Measurements from ENCODE around the gene FMN1.

The FMN1 gene

DNA sequence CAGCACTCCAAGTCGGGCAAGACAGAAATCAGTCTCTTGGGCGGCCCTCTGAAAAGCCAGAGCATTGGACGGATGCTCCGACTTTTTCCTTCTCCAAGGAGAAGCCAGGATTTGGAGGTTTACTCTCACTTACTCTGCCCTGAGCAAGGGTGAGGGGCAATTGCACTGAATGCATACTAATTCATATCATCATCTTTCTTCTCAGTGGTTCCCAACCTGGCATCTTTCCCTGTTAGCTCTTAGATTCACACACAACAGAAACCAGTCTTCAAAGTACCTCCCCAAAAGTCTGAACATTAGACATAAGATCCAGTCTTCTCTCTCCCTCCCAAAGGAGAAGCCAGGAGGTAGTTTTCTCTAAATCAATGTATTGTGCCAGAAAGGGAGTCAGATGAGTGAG is 257.5 kb downstream of the FMN1 start:
- FAIRE-seq, result no peak
- no peak for TF ChIP-seq POLR2A (IDR thresholded peaks at IDR 0.05; ENCODE audit: low read depth, low read length)
- DNase-seq (ENCODE audit: insufficient read length, low spot score), result no peak

DNA sequence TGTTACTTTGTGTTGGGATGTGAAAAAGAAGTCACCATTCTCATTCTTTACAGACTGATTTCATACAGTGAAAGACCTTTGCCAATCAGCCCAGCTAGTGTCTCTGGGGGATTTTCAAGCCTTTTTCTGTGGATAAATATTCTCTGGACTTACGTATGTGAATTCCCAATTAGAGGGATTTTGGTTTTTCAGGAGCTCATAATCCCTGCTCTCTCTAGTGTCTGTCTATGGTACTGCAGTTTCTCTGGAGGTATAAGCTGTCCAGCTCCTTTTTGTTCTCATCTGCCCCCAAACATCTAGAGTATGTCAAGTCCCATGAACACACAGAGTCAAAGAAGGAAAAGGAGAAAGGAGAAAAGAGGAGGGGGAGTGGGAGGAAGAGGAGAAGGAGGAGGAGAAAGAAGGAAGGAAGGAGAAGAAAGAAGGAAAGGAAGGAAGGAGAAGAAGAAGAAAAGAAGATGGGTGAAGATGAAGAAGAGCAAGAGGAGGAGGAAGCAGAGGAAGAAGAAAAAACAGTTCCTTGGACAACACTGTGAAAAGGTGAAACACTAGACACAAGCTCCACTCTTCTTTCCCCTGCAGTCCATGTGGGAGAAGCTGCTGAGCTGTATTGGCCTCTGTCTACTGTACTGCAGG is 258.1 kb downstream of the FMN1 start:
- TF ChIP-seq POLR2A (IDR thresholded peaks at IDR 0.05; ENCODE audit: low read depth, low read length), result no peak
- DNase-seq (ENCODE audit: insufficient read length, low spot score) (no peak), FAIRE-seq (no peak)

DNA sequence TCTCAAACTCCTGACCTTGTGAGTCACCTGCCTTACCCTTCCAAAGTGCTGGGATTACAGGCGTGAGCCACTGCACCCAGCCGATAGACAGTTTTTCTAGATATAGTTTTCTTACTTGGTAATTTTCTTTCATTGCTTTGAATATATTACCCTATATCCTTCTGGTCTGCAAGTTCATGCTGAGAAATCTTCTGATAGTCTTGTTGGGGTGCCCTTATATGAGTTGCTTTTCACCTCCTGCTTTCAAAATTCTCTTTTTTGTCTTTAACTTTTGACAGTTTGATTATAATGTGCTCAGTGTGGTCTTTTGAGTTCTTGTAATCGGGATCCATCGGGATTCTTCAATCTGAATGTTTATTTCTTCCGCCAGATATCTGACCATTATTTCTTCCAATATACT is 259.4 kb downstream of the FMN1 start:
- FAIRE-seq (no peak), DNase-seq (ENCODE audit: insufficient read length, low spot score) (no peak)
- no peak for TF ChIP-seq POLR2A (IDR thresholded peaks at IDR 0.05; ENCODE audit: low read depth, low read length)

DNA sequence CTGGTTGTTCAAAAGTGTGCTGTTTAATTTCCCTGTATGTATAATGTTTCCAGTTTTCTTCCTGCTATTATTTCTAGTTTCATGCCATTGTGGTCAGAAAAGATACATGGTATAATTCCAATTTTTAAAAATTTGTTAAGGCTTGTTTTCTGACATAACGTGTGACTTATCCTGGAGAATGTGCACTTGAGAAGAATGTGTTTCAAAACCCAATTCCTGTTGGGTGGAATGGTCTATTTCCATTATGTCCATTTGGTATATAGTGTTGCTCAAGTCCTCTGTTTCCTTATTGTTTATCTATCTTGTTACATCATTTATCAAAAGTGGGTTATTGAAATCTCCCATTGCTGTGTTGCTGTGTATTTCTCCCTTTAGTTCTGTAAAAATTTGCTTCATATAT is 261.3 kb downstream of the FMN1 start:
- FAIRE-seq (no peak), DNase-seq (ENCODE audit: insufficient read length, low spot score) (no peak)

DNA sequence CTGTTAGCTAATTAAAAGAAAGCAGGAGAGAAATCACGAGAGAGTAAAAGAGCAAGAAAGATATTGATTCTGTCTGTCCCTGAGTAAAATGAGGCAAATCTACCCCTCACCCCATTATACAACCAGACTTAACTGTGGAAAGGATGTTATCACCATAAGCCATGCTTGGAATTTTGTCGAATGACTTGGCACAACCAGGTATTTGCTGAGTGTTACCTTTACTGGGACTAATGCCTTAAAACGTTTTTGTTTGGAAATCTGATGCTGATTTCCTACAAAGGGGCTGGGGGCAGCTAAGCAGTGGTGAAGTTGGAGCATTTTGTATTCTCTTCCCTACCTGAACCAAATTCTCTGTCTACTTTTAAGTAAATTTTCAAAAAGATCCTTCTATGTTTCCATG is 265.6 kb downstream of the FMN1 start:
- TF ChIP-seq POLR2A (IDR thresholded peaks at IDR 0.05; ENCODE audit: low read depth, low read length), result no peak
- DNase-seq (ENCODE audit: insufficient read length, low spot score) (no peak), FAIRE-seq (no peak)

More for the DNA sequence above, 261.3 kb downstream of the FMN1 start:
- TF ChIP-seq POLR2A (IDR thresholded peaks at IDR 0.05; ENCODE audit: low read depth, low read length), result no peak

DNA sequence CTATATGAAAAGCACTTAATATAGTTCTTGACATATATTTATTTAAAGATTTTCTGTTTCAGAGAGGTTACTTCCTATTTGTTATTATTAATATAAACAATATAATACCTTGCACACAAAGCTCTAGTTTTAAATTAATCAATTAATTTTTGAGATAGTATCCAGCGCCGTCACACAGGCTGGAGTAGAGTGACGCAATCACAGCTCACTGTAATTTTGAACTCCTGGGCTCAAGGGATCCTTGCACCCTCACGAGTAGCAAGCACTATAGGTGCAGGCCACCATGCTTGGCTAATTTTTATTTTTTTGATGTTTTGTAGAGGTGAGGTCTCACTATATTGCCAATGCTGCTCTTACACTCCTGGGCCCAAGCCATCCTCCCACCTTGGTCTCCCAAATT is 267.4 kb downstream of the FMN1 start:
- TF ChIP-seq POLR2A (IDR thresholded peaks at IDR 0.05; ENCODE audit: low read depth, low read length), result no peak
- FAIRE-seq (no peak), DNase-seq (ENCODE audit: insufficient read length, low spot score) (no peak)

DNA sequence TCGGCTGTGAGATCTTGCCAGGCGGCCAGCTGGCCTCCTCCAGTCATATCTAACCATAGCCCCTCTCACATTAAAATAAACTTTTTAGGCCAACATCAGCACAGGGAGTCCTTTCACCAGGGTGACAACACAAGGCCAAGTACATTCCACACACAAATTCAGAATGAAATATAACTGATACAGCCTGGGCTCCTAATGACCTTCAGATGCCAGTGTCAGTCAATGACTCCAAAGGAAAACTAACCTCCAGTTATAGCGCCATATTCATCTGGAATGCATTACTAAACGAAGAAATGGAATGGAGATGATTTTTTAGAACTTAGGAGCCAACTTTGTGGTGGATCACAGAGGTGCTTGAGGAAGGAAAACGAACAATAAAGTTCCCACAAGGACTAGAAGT is 271.3 kb downstream of the FMN1 start:
- TF ChIP-seq POLR2A (IDR thresholded peaks at IDR 0.05; ENCODE audit: low read depth, low read length), result no peak
- DNase-seq (ENCODE audit: insufficient read length, low spot score) (no peak), FAIRE-seq (no peak)

DNA sequence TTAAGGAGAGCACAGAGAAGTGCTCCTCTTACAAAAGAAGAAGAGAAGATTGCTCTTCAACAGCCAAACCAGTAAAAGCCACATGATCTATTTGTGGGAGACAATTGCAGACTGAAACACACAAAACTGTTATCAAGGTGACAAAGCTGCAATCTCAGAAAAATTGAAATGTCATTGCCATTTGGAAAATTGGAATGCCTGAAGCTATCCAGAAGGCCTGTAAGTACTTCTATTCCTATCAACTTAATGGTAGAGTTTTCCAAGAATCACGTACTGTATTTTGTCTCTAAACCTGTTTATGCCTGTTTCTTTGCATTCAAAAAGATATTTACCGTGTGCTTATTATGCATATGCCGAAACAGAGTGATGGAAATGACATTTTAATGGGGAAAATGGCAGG is 272.0 kb downstream of the FMN1 start:
- DNase-seq (ENCODE audit: insufficient read length, low spot score) (no peak), FAIRE-seq (no peak)
- TF ChIP-seq POLR2A (IDR thresholded peaks at IDR 0.05; ENCODE audit: low read depth, low read length), result no peak

DNA sequence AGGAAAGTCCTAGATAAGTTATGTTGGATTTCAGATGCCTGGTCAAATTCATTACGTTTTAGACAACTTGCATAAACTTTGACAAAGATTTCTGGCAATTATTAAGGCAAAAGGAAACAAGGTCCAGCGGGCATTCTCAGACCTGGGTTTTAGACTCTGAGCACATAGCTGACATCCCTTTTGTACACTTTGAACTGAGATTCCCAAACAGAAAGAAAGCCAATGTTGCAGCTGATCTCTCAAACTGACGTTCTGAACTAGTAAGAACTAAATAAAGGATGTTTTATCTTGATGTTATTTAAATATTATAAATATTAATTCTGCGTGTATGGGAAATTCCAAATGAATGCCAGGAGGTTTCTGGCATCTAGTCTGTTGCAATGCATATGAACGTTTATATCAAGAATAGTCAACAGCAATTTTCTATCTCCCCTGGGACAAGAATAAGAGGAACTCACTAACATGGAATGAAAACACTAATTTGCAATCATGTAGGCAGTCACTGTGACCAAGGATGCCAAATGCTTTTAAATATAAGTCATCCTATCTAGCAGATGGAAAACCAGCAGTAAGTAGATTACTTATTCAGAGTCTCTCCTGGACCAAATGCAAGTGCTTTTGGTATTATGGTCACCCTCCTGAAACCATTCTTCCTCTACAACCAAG is 274.6 kb downstream of the FMN1 start:
- DNase-seq (ENCODE audit: insufficient read length, low spot score), result no peak

DNA sequence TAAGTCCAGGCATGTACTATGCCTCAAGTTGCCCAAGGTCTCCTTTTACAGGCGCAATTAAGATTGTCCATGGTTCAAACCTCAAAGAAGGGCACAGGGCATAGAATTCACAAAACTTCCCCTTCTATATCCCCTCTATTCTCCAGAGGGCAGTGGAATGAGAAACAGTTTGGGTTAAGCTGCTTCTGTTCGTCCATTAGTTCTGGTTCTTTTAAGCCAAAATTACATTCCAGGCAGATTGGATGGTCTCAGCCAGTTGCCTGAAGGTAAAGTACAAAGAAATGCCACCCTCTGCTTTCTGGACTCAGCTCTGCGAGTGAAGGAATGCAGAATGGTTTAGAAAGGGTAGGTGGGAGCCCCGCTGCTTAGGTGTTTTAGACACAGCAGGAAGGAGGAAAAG is 276.0 kb downstream of the FMN1 start:
- TF ChIP-seq POLR2A (IDR thresholded peaks at IDR 0.05; ENCODE audit: low read depth, low read length), result no peak
- DNase-seq (ENCODE audit: insufficient read length, low spot score), result no peak
- no peak for FAIRE-seq

More for the DNA sequence above, 274.6 kb downstream of the FMN1 start:
- no peak for FAIRE-seq
- TF ChIP-seq POLR2A (IDR thresholded peaks at IDR 0.05; ENCODE audit: low read depth, low read length), result no peak

DNA sequence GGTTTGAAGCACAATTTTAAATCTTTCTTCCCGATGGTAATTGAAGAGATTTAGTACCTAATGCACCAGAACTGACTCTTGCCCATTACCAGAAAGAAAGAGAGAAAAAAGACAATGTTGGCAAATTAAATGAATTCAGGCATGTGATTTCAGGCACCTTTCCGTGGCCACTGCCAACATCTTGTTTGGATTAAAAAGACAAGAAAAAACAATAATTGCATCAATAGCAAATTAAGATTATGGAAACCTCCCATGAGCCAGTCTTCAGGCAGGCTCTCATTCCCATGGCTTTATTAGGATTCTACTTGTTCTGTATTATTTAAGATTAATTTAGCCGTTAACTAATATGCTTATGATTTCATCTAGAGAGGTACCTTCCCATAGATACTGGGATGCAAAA is 283.7 kb downstream of the FMN1 start:
- DNase-seq (ENCODE audit: insufficient read length, low spot score) (no peak), FAIRE-seq (no peak)
- no peak for TF ChIP-seq POLR2A (IDR thresholded peaks at IDR 0.05; ENCODE audit: low read depth, low read length)

DNA sequence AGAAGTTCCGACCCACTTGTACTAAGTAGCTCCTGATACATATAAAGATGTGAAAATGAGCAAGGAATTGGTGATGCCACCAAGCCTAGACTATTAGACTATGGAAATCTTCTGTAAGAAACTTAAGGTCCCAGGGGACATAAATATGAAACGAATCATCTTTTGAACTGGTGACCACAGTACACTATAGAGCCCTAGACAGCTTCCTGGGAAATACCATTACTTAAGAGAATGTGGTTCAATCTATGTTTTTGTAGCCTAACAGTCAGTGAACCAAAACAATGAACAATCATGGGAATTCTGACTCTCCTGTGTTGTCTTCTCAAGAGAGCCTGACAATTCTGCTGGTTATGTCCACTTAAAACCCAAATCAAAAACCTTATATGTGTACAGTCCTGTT is 285.1 kb downstream of the FMN1 start:
- TF ChIP-seq POLR2A (IDR thresholded peaks at IDR 0.05; ENCODE audit: low read depth, low read length), result no peak
- DNase-seq (ENCODE audit: insufficient read length, low spot score), result peak; percentile 36
- FAIRE-seq, result peak; percentile 30

DNA sequence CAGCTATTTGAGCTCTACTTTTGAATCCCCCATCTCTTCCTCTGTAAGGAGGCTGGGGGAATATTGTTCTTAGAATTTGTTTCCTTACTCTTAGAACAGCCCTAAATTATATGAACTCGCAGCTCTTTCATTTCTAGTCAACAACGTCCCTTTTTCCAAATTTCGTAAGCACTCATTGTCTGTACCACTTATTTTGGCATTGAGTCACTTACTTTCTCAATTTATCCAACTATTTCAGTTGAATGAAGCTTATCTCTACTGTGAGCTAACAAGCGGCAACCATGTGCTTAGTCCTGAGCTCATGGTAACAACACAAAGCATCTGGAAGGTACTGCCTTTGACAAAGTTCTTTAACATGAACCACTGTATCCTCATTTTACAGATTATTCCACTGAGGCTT is 285.6 kb downstream of the FMN1 start:
- no peak for DNase-seq (ENCODE audit: insufficient read length, low spot score)
- no peak for TF ChIP-seq POLR2A (IDR thresholded peaks at IDR 0.05; ENCODE audit: low read depth, low read length)
- no peak for FAIRE-seq

DNA sequence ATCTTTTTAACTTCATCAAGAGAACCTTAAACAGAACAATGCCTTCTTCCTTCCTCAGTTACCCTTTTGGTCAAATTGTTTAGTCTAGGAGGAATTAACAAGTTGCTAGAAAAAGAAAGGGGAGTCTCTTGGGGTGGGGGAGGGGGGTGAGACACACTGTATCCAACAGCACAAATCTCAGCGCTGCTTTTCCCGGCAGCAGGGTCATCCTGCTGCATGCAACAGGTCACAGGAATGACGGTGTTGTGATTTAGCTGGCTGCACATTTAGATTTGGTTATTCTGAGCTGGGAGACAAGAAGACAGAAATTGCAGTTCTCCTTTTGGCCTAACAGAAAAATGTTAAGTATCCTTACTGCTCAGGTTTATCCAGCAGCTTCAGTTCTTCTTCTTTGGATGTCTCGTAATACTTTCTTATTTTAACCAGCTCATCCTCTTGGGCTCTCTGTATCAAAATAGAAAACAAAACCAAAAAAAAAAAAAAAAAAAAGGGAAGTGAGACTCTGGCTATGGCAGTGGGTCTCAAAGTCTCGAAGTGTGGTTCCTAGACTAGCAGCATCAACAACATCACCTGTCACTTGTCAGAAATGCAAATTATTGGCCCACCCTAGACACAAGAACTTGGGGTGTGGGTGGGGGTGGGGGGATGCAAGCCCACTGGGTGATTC is 286.2 kb downstream of the FMN1 start:
- FAIRE-seq (no peak), DNase-seq (ENCODE audit: insufficient read length, low spot score) (no peak)
- TF ChIP-seq POLR2A (IDR thresholded peaks at IDR 0.05; ENCODE audit: low read depth, low read length), result no peak

DNA sequence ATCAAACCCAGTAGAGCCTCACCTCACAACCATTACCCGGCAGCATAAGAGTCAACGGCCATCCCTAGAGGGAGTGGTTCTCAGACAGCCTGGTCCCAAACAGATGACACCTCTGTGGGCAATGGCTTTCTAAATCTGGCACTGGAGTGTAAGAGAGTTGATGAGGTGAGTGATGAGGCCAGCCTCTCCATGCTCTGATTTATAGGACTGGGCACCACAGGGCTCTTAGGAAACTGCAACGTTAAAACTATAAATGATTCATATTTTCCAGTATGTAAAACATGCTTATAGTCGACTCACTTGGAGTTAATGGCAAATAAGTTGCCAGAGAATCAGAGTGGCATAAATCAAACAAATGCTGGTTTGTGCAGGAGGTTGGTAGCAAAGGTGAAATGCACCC is 289.0 kb downstream of the FMN1 start:
- no peak for FAIRE-seq
- DNase-seq (ENCODE audit: insufficient read length, low spot score), result peak; percentile 10
- TF ChIP-seq POLR2A (IDR thresholded peaks at IDR 0.05; ENCODE audit: low read depth, low read length), result no peak
